Body of pancreas (tissue), 4 donors: Measurements from ENCODE around the gene FBXO9.

Source experiments
- POLR2A ChIP-seq, 3 donors: fragments of 450-650 bp; IDR thresholded peaks; one replicate each; pipeline ENCODE4 v1.6.1; 2016; ENCODE audit warnings: antibody characterized with exemption in 3 of 3, mild to moderate bottlenecking in 2 of 3
- TF ChIP-seq, protein P1 (sequence below), 7 experiments: fragments of 450-650 bp in 4 of 7; fragments of 200-600 bp in 3 of 7; sonication (generic) in 3 of 7; IDR thresholded peaks; one replicate each; pipeline ENCODE4 v1.5.1; 2016 to 2019; ENCODE audit warnings: antibody characterized with exemption in 7 of 7

DNA sequence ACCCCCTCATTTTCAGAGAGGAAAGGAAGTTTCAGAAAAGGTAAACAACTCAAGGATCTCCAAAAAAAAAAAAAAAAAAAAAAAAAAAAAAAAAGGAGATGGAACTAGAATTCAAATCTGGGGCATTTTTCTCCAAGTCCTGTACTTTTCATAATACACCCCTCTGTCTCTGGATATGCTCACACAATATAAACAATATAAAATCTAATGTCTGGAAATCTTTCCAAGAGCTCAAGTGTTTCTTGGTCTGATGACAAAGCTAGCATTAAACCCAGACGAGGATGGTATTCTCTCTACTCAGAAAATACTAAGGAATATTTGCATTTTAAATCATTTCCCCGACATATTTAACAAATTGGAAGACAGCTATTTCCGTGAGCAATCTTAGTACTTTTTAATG lies 77.6 kb downstream of the FBXO9 start:
- TF ChIP-seq, protein P1, sequence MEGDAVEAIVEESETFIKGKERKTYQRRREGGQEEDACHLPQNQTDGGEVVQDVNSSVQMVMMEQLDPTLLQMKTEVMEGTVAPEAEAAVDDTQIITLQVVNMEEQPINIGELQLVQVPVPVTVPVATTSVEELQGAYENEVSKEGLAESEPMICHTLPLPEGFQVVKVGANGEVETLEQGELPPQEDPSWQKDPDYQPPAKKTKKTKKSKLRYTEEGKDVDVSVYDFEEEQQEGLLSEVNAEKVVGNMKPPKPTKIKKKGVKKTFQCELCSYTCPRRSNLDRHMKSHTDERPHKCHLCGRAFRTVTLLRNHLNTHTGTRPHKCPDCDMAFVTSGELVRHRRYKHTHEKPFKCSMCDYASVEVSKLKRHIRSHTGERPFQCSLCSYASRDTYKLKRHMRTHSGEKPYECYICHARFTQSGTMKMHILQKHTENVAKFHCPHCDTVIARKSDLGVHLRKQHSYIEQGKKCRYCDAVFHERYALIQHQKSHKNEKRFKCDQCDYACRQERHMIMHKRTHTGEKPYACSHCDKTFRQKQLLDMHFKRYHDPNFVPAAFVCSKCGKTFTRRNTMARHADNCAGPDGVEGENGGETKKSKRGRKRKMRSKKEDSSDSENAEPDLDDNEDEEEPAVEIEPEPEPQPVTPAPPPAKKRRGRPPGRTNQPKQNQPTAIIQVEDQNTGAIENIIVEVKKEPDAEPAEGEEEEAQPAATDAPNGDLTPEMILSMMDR (IDR thresholded peaks at IDR 0.05): no peak
- TF ChIP-seq POLR2A (IDR thresholded peaks at IDR 0.05): no peak
